ENCODE data around the gene MED14. TPM values are rescaled to one million over a fixed set of nuclear protein-coding genes. Genes with fewer than 3 reads are reported as not detected.

Gene MED14
- total RNA-seq, 1 donor, result 34.7 TPM

GRCh38 chrX:40623139-40623536 lies 112.2 kb downstream of the MED14 start, which contains the start of gene MPC1L:
Gene MPC1L, plus strand, starts transcription at chrX:40623428. Its CDS starts 138 bp downstream, at chrX:40623566.
- Histone ChIP-seq H2AFZ (ENCODE audit: low read length) (no peak within 1 kb of the TSS), H3K4me1 (ENCODE audit: insufficient read depth, low read length) (no peaks in the 10 kb centered on the region), H3K4me2 (ENCODE audit: insufficient read depth, low read length) (no peak within 1 kb of the TSS), H3K4me3 (ENCODE audit: insufficient read depth, low read length) (no peak within 1 kb of the TSS), H4K20me1 (ENCODE audit: insufficient read depth, low read length) (peaks cover 3% of the 10 kb centered on the region), H3K27me3 (ENCODE audit: insufficient read depth, low read length) (peaks cover 15% of the 10 kb centered on the region), H3K27ac (ENCODE audit: low read depth, low read length) (no peak within 1 kb of the TSS), H3K36me3 (ENCODE audit: insufficient read depth, low read length) (no peaks in the 10 kb centered on the region), H3K79me2 (ENCODE audit: insufficient read depth, low read length) (no peaks in the 10 kb centered on the region), H3K9me3 (ENCODE audit: low read depth, low read length) (no peaks in the 10 kb centered on the region)
- no peak for TF ChIP-seq CTCF (IDR thresholded peaks at IDR 0.05; ENCODE audit: extremely low read depth, low read depth, low read length)
- DNase-seq (ENCODE audit: insufficient read length, low spot score, missing footprints), result no peak

GRCh38 chrX:40622479-40623138 lies 112.7 kb downstream of the MED14 start:
- Histone ChIP-seq H3K27ac (ENCODE audit: low read depth, low read length) (no peak overlapping the region), H3K4me1 (ENCODE audit: insufficient read depth, low read length) (no peaks in the 10 kb centered on the region), H4K20me1 (ENCODE audit: insufficient read depth, low read length) (peaks cover 3% of the 10 kb centered on the region), H3K4me2 (ENCODE audit: insufficient read depth, low read length) (no peak overlapping the region), H2AFZ (ENCODE audit: low read length) (no peak overlapping the region), H3K9me3 (ENCODE audit: low read depth, low read length) (no peaks in the 10 kb centered on the region), H3K79me2 (ENCODE audit: insufficient read depth, low read length) (no peaks in the 10 kb centered on the region), H3K36me3 (ENCODE audit: insufficient read depth, low read length) (no peaks in the 10 kb centered on the region), H3K27me3 (ENCODE audit: insufficient read depth, low read length) (peaks cover 18% of the 10 kb centered on the region), H3K4me3 (ENCODE audit: insufficient read depth, low read length) (no peak overlapping the region)
- no peak for TF ChIP-seq CTCF (IDR thresholded peaks at IDR 0.05; ENCODE audit: extremely low read depth, low read depth, low read length)
- DNase-seq (ENCODE audit: insufficient read length, low spot score, missing footprints), result peak; percentile 76

GRCh38 chrX:40617566-40617965 lies 117.8 kb downstream of the MED14 start:
- TF ChIP-seq CTCF (IDR thresholded peaks at IDR 0.05; ENCODE audit: extremely low read depth, low read depth, low read length), result no peak
- DNase-seq (ENCODE audit: insufficient read length, low spot score, missing footprints), result no peak

GRCh38 chrX:40615976-40616375 lies 119.4 kb downstream of the MED14 start:
- no peak overlapping the region for H3K4me3 ChIP-seq (ENCODE audit: insufficient read depth, low read length)
- no peaks in the 10 kb centered on the region for H4K20me1 ChIP-seq (ENCODE audit: insufficient read depth, low read length)
- H3K4me2 ChIP-seq (ENCODE audit: insufficient read depth, low read length), result no peak overlapping the region
- H3K27ac ChIP-seq (ENCODE audit: low read depth, low read length), result no peak overlapping the region
- H3K9me3 ChIP-seq (ENCODE audit: low read depth, low read length), result no peaks in the 10 kb centered on the region
- H3K36me3 ChIP-seq (ENCODE audit: insufficient read depth, low read length), result no peaks in the 10 kb centered on the region
- H3K4me1 ChIP-seq (ENCODE audit: insufficient read depth, low read length), result no peaks in the 10 kb centered on the region
- peaks cover 23% of the 10 kb centered on the region for H3K27me3 ChIP-seq (ENCODE audit: insufficient read depth, low read length)
- TF ChIP-seq CTCF (IDR thresholded peaks at IDR 0.05; ENCODE audit: extremely low read depth, low read depth, low read length), result no peak
- DNase-seq (ENCODE audit: insufficient read length, low spot score, missing footprints), result no peak
- no peak overlapping the region for H2AFZ ChIP-seq (ENCODE audit: low read length)
- no peaks in the 10 kb centered on the region for H3K79me2 ChIP-seq (ENCODE audit: insufficient read depth, low read length)

More at GRCh38 chrX:40617566-40617965, 117.8 kb downstream of the MED14 start:
- H3K79me2 ChIP-seq (ENCODE audit: insufficient read depth, low read length), result no peaks in the 10 kb centered on the region
- H3K27me3 ChIP-seq (ENCODE audit: insufficient read depth, low read length), result peaks cover 22% of the 10 kb centered on the region
- no peaks in the 10 kb centered on the region for H3K4me1 ChIP-seq (ENCODE audit: insufficient read depth, low read length)
- H4K20me1 ChIP-seq (ENCODE audit: insufficient read depth, low read length), result peaks cover 3% of the 10 kb centered on the region
- no peak overlapping the region for H3K4me2 ChIP-seq (ENCODE audit: insufficient read depth, low read length)
- H3K36me3 ChIP-seq (ENCODE audit: insufficient read depth, low read length), result no peaks in the 10 kb centered on the region
- H3K27ac ChIP-seq (ENCODE audit: low read depth, low read length), result no peak overlapping the region
- H3K9me3 ChIP-seq (ENCODE audit: low read depth, low read length), result no peaks in the 10 kb centered on the region
- H3K4me3 ChIP-seq (ENCODE audit: insufficient read depth, low read length), result no peak overlapping the region
- no peak overlapping the region for H2AFZ ChIP-seq (ENCODE audit: low read length)

Measured in osteoblast (primary cell).